Adrenal gland (tissue), 5 donors: Measurements from ENCODE around the gene IL32.

Experiments
- POLR2A ChIP-seq, 2 donors: fragments of 450-650 bp; IDR thresholded peaks; one replicate each; pipeline ENCODE4 v1.6.1; 2017; ENCODE audit warnings: antibody characterized with exemption in 2 of 2, mild to moderate bottlenecking in 2 of 2, moderate library complexity in 1 of 2
- TF ChIP-seq, protein P1 (sequence below), 6 experiments: fragments of 450-650 bp in 4 of 6; fragments of 200-600 bp in 2 of 6; sonication (generic) in 1 of 6; IDR thresholded peaks; 1 replicate in 5 of 6; 2 replicates in 1 of 6; pipeline versions ENCODE4 v1.5.1 to v1.8.0; 2016 to 2021; ENCODE audit warnings: antibody characterized with exemption in 6 of 6, mild to moderate bottlenecking in 2 of 6, moderate library complexity in 1 of 6
- donor health status: DM: no; HTN: no; CAD: no.

DNA sequence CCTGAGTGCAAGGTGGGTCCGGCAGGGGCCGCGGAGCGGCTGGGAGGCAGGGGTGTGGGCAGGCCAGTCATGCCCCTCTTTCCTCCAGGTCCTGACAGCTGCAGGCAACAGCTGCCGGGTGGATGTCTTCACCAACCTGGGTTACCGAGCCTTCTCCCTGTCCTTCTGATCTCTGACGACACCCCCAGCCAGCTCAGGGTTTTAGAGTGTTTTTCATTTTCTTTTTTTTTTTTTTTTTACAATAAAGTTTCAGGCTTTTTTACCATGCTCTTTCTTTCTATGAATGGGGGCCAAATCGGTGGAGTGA lies 38.0 kb upstream of the IL32 start:
- TF ChIP-seq, protein P1, sequence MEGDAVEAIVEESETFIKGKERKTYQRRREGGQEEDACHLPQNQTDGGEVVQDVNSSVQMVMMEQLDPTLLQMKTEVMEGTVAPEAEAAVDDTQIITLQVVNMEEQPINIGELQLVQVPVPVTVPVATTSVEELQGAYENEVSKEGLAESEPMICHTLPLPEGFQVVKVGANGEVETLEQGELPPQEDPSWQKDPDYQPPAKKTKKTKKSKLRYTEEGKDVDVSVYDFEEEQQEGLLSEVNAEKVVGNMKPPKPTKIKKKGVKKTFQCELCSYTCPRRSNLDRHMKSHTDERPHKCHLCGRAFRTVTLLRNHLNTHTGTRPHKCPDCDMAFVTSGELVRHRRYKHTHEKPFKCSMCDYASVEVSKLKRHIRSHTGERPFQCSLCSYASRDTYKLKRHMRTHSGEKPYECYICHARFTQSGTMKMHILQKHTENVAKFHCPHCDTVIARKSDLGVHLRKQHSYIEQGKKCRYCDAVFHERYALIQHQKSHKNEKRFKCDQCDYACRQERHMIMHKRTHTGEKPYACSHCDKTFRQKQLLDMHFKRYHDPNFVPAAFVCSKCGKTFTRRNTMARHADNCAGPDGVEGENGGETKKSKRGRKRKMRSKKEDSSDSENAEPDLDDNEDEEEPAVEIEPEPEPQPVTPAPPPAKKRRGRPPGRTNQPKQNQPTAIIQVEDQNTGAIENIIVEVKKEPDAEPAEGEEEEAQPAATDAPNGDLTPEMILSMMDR (IDR thresholded peaks at IDR 0.05): no peak
- no peak for TF ChIP-seq POLR2A (IDR thresholded peaks at IDR 0.05)
